COLO829 (cell line): Measurements from ENCODE around the gene BRD1.
A peak's percentile ranks its signal among the peaks of the same experiment; 100 is the strongest.

Experiments used
- DNase-seq: peaks from one replicate; pipeline ENCODE4 v3.0.0; 2012; ENCODE audit warnings: low spot score

Gene BRD1

DNA sequence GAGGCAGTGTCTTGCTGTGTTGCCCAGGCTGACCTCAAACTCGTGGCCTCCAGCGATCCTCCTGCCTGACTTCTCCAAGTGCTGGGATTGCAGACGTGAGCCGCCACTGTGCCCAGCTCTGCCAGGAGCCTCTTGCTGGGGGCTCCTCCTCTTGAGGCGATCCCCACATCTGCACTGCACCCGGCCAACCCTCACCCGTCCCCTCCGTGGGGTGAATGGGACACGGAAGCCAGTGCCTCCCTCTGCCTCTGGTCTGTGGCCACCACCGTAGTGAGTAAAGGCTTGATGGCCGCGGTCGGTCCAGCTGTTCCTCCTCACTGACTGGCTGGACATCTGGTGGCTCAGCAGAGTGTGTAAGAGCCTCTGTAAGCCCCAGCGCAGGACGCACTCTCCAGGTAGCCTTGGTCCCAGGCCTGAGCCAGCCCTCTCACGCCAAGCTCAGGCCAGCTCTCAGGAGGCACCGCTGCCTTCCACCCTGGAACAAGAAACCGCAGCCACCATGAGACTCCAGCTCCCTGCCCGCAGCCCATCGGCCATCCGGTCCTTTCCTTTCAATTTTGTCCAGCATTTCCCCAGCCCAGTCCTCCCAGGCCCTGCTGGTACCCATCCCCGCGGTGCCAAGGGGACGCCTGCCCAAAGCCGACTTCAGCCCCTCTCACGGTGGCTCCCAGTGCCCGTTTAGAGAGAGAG, 100.3 kb downstream of the BRD1 start:
- no peak for DNase-seq

DNA sequence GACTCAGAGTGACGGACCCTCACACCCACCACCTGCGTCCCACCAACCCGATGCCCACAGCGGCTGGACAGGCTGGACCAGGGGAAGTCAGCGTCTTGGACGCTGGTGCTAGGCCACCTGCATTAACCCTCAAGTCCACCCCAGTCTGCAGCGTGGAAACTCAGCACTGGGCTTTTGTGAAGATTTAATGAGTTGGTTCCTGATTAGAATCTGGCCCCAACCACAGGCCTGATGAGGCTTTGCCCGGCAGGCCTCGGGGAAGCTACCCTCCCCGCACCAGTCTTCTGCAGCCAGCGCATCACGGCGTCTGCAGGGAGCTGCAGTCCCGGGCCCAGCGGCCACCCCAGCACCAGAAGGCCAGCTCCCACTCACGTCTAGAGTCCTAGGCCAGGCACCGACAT, 101.0 kb downstream of the BRD1 start:
- DNase-seq = no peak

GRCh38 chr22:49726022-49726681, 101.5 kb downstream of the BRD1 start:
- DNase-seq = no peak

DNA sequence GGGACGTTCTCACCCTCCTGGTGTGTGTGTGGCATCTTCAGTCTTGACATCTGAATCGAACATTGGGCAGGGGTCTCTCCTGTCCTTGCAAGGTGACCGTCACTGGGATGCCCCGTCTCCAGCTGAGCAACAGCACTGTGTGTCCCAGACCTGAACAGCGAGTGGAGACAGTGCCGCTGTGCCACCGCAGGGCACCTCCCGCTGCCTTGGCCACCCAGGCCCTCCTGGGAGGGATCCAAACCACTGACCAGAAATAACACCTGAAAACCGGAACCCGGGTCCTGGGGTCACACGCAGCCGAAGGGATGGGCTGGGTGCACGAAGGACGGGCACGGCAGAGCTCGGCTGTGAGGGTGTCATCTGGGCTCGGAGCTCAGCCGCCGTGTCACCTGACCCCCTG, 102.2 kb downstream of the BRD1 start:
- no peak for DNase-seq

GRCh38 chr22:49724893-49725489, 102.7 kb downstream of the BRD1 start:
- DNase-seq = peak; percentile 74

GRCh38 chr22:49724030-49724892, 103.4 kb downstream of the BRD1 start:
- no peak for DNase-seq

GRCh38 chr22:49723478-49724029, 104.1 kb downstream of the BRD1 start:
- DNase-seq = no peak
